Keratinocyte (primary cell): ENCODE measurements around the gene SPAG9. TPM values are rescaled to one million over a fixed set of nuclear protein-coding genes. Genes with fewer than 3 reads are reported as not detected.

Experiments
- DNase-seq: peaks from one replicate; pipeline ENCODE4 v3.0.0-alpha.2; 2011; ENCODE audit warnings: low read depth, missing footprints, low spot score
- FAIRE-seq: peaks from 2 replicates; lab custom pipeline; 2011; peaks lifted over from hg19 to GRCh38; lab: Jason Lieb, UNC
- H2AFZ ChIP-seq: 2 replicates; pipeline ENCODE4 v1.6.0; 2012; ENCODE audit warnings: low read length, control low read depth, inconsistent platforms; ENCODE audit not compliant: control insufficient read depth
- H3K27ac ChIP-seq: 2 replicates; pipeline ENCODE4 v1.5.1; 2011; ENCODE audit warnings: low read length; ENCODE audit not compliant: control insufficient read depth, insufficient read depth
- H3K27me3 ChIP-seq: 3 replicates; pipeline ENCODE4 v1.6.0; 2011; ENCODE audit warnings: low read length; ENCODE audit not compliant: control insufficient read depth, insufficient read depth; ENCODE audit errors: extremely low read depth
- H3K36me3 ChIP-seq, 2 experiments: 2 replicates in 1 of 2; 3 replicates in 1 of 2; pipeline ENCODE4 v1.5.1; 2011; ENCODE audit warnings: low read length in 2 of 2, mild to moderate bottlenecking in 1 of 2; ENCODE audit not compliant: control insufficient read depth in 2 of 2, insufficient read depth in 2 of 2; ENCODE audit errors: extremely low read depth in 1 of 2
- H3K4me1 ChIP-seq: 3 replicates; pipeline ENCODE4 v1.5.1; 2011; ENCODE audit warnings: low read length; ENCODE audit not compliant: control insufficient read depth, insufficient read depth; ENCODE audit errors: extremely low read depth
- H3K4me2 ChIP-seq: 3 replicates; pipeline ENCODE4 v1.6.0; 2011; ENCODE audit warnings: low read depth, low read length; ENCODE audit not compliant: control insufficient read depth, insufficient read depth; ENCODE audit errors: extremely low read depth
- H3K4me3 ChIP-seq, 3 experiments: fragments of 200-600 bp in 1 of 3; sonication (generic) in 1 of 3; 2 replicates in 2 of 3; 3 replicates in 1 of 3; pipeline ENCODE4 v1.5.1; 2011 to 2016; ENCODE audit warnings: low read length in 3 of 3, mild to moderate bottlenecking in 3 of 3, control low read depth in 2 of 3, inconsistent platforms in 1 of 3, low read depth in 1 of 3, mixed read lengths in 1 of 3, mixed run types in 1 of 3, moderate library complexity in 1 of 3; ENCODE audit not compliant: control insufficient read depth in 2 of 3, insufficient read depth in 2 of 3; ENCODE audit errors: extremely low read depth in 1 of 3
- H3K79me2 ChIP-seq: 2 replicates; pipeline ENCODE4 v1.6.0; 2012; ENCODE audit warnings: low read length; ENCODE audit not compliant: control insufficient read depth, insufficient read depth
- H3K9ac ChIP-seq: 3 replicates; pipeline ENCODE4 v1.6.0; 2011; ENCODE audit warnings: low read length; ENCODE audit not compliant: control insufficient read depth, insufficient read depth; ENCODE audit errors: extremely low read depth
- H3K9me1 ChIP-seq: 3 replicates; pipeline ENCODE4 v1.6.0; 2011; ENCODE audit warnings: low read length; ENCODE audit not compliant: control insufficient read depth, insufficient read depth; ENCODE audit errors: extremely low read depth
- H3K9me3 ChIP-seq: 2 replicates; pipeline ENCODE4 v1.5.1; 2012; ENCODE audit warnings: low read depth, low read length; ENCODE audit not compliant: control insufficient read depth
- H4K20me1 ChIP-seq: 3 replicates; pipeline ENCODE4 v1.6.0; 2011; ENCODE audit warnings: low read length; ENCODE audit not compliant: control insufficient read depth, insufficient read depth; ENCODE audit errors: extremely low read depth
- EZH2 ChIP-seq: IDR thresholded peaks from one replicate; pipeline ENCODE4 v1.6.1; 2012; ENCODE audit warnings: inconsistent platforms, mild to moderate bottlenecking, low read length, moderate library complexity
- dilution Hi-C: fragments of 300-500 bp; cut with MboI; formaldehyde crosslinking; loops from one replicate; pipeline ENCODE4 v1.7.0; 2020; ENCODE audit warnings: low sequenced_read_pairs; ENCODE audit not compliant: extremely low pct_ligation_motif_present
- polyA plus RNA-seq, 5 experiments: library from polyadenylated mRNA; depleted of rRNA in 3 of 5; stranded (reverse) in 3 of 5; stranded (forward) in 1 of 5; unstranded in 1 of 5; fragments of >200 nt; gene quantifications; 1 replicate in 1 of 5; 2 replicates in 3 of 5; 3 replicates in 1 of 5; pipeline versions ENCODE4 v1.2.1 to v1.2.3, GENCODE V29; 2011 to 2012; ENCODE audit warnings: missing spikeins in 2 of 5, low read depth in 1 of 5, low replicate concordance in 1 of 5
- TF ChIP-seq, protein P1 (sequence below), 3 experiments: IDR thresholded peaks in 1 of 3; conservative IDR thresholded peaks in 1 of 3; optimal IDR thresholded peaks in 1 of 3; 2 replicates in 2 of 3; 3 replicates in 1 of 3; pipeline versions ENCODE3 to v1.5.1; 2011; ENCODE audit warnings: low read length in 3 of 3, mild to moderate bottlenecking in 3 of 3, moderate library complexity in 2 of 3, control low read depth in 1 of 3, inconsistent platforms in 1 of 3; ENCODE audit not compliant: insufficient read depth in 2 of 3; ENCODE audit errors: extremely low read depth in 1 of 3

Gene SPAG9
- polyA plus RNA-seq, 1 donor (not counting 4 experiments of a cell fraction or from before 2014, with no cell fraction given) = 43.1 TPM

DNA sequence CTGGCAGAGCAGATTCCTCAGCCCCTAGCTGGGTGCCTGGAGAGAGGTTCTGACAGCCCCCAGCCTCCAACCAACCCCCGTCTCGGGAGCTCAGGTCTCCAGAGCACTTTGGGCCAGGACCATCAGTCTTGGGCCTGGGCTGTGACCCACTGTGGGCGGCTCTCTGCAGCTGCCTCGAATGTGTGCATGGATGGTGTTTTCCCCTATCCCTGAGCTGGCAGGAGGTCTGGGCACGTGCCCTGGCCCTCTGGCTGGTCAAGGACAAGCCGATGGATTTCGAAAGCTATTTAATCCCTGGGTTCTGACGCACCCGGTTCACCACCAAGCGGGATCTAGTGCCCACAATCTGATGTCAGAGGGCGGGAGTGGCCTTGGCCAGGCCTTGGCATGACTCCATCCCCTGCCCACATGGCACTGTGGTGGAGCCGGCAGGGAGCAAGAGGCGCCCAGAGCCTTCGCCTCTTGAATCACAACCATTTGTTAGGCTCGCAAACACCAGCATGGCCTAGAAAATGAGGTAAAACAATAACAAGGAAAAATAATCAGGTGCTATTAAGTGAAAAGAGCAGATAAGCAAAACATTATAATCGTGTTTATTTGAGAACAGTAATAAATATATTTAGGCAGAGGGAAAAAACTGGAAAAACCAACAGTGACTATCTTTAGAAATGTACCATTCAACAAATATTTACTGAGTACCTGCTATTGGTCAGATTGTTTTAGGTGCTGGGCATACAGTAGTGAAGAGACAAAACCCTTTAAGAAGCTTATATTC is 185.3 kb downstream of the SPAG9 start:
- no peaks in the 10 kb centered on the region for H3K9me3 ChIP-seq
- DNase-seq = no peak
- H3K79me2 ChIP-seq = no peaks in the 10 kb centered on the region
- no peak for TF ChIP-seq EZH2
- TF ChIP-seq, protein P1, sequence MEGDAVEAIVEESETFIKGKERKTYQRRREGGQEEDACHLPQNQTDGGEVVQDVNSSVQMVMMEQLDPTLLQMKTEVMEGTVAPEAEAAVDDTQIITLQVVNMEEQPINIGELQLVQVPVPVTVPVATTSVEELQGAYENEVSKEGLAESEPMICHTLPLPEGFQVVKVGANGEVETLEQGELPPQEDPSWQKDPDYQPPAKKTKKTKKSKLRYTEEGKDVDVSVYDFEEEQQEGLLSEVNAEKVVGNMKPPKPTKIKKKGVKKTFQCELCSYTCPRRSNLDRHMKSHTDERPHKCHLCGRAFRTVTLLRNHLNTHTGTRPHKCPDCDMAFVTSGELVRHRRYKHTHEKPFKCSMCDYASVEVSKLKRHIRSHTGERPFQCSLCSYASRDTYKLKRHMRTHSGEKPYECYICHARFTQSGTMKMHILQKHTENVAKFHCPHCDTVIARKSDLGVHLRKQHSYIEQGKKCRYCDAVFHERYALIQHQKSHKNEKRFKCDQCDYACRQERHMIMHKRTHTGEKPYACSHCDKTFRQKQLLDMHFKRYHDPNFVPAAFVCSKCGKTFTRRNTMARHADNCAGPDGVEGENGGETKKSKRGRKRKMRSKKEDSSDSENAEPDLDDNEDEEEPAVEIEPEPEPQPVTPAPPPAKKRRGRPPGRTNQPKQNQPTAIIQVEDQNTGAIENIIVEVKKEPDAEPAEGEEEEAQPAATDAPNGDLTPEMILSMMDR (optimal IDR thresholded peaks at IDR 0.05 in 1 of 3, IDR thresholded peaks at IDR 0.05 in 1 of 3, conservative IDR thresholded peaks at IDR 0.05 in 1 of 3; ENCODE audit: extremely low read depth in 1 of 3, insufficient read depth in 2 of 3, low read length in 3 of 3) = no peak
- no peaks in the 10 kb centered on the region for H3K9me1 ChIP-seq
- H3K4me2 ChIP-seq = no peak overlapping the region
- no peaks in the 10 kb centered on the region for H3K27me3 ChIP-seq
- no peaks in the 10 kb centered on the region for H4K20me1 ChIP-seq
- H2AFZ ChIP-seq = no peak overlapping the region
- no peak overlapping the region for H3K9ac ChIP-seq
- no peak overlapping the region for H3K27ac ChIP-seq
- dilution Hi-C loops = no loop called here
- no peaks in the 10 kb centered on the region for H3K36me3 ChIP-seq
- H3K4me3 ChIP-seq = no peak overlapping the region
- FAIRE-seq = no peak
- H3K4me1 ChIP-seq = peaks cover 28% of the 10 kb centered on the region

DNA sequence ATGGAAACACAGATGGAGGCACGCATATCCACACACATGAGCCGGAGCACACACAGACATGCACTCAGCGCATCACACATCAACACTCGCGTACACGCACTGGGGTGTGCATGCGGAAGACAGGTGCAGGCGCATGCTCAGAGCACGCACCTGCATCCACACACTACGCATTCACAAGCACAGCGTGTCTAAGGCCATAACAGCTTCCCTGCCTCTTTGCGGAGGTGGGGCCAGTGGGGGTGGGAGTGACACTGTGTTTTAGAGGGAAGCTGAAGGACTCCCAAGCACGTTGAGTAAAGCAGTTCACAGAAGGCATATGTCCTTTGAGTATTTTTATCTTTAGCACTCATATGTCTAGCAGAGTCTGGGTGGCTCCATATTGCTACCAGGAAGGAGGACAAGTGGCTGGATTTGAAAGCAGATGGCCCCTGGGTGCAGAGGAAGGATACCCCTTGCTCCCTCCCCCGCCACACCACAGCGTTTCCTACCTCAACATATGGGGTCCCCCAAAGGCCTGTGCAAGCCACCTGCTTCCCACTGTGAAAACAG is 185.9 kb downstream of the SPAG9 start:
- FAIRE-seq (no peak), DNase-seq (no peak)
- Histone ChIP-seq H3K4me2 (no peak overlapping the region), H3K36me3 (no peaks in the 10 kb centered on the region), H3K4me1 (peaks cover 32% of the 10 kb centered on the region), H3K9ac (no peak overlapping the region), H4K20me1 (no peaks in the 10 kb centered on the region), H3K9me1 (no peaks in the 10 kb centered on the region), H3K4me3 (no peak overlapping the region), H3K27me3 (no peaks in the 10 kb centered on the region), H2AFZ (no peak overlapping the region), H3K9me3 (no peaks in the 10 kb centered on the region), H3K27ac (no peak overlapping the region), H3K79me2 (no peaks in the 10 kb centered on the region)
- TF ChIP-seq, protein P1 (optimal IDR thresholded peaks at IDR 0.05 in 1 of 3, IDR thresholded peaks at IDR 0.05 in 1 of 3, conservative IDR thresholded peaks at IDR 0.05 in 1 of 3; ENCODE audit: extremely low read depth in 1 of 3, insufficient read depth in 2 of 3, low read length in 3 of 3) = no peak
- TF ChIP-seq EZH2 = no peak
- dilution Hi-C loops = no loop called here
